Calu3 (cell line): ENCODE data around the gene A1BG. TPM values are rescaled to one million over a fixed set of nuclear protein-coding genes. Genes with fewer than 3 reads are reported as not detected.

Experiments
- Bru-seq: library from RNA; stranded (reverse); fragments of 400-500 nt; gene quantifications from one replicate; lab custom pipeline; 2021; lab: Mats Ljungman, UMichigan
- BruChase-seq, 2 experiments: library from RNA; stranded (reverse); fragments of 400-500 nt; gene quantifications; one replicate each; lab custom pipeline; 2021; lab: Mats Ljungman, UMichigan
- BruUV-seq: library from RNA; stranded (reverse); fragments of 400-500 nt; replicated peaks from 2 replicates; lab custom pipeline; 2021; lab: Mats Ljungman, UMichigan
- CTCF ChIA-PET: fragments of 300-600 bp; sonication (Branson Sonifier 250); formaldehyde crosslinking; loops from one replicate; lab custom pipeline; 2022; ENCODE audit warnings: antibody characterized with exemption; lab: Charles Lee
- DNase-seq: peaks from one replicate; pipeline ENCODE4 v3.0.0; 2022
- H3K27ac Mint-ChIP-seq: one replicate; pipeline ENCODE4 v1.8.0; 2022; ENCODE audit warnings: mixed read lengths; ENCODE audit not compliant: unreplicated experiment
- H3K27me3 Mint-ChIP-seq: one replicate; pipeline ENCODE4 v1.8.0; 2022; ENCODE audit warnings: mixed read lengths; ENCODE audit not compliant: unreplicated experiment
- H3K36me3 Mint-ChIP-seq: one replicate; pipeline ENCODE4 v1.8.0; 2022; ENCODE audit warnings: mild to moderate bottlenecking, moderate library complexity, mixed read lengths; ENCODE audit not compliant: insufficient read depth, unreplicated experiment
- H3K4me1 Mint-ChIP-seq: one replicate; pipeline ENCODE4 v1.8.0; 2022; ENCODE audit warnings: mild to moderate bottlenecking, low read depth, mixed read lengths; ENCODE audit not compliant: unreplicated experiment
- H3K4me3 Mint-ChIP-seq: one replicate; pipeline ENCODE4 v1.8.0; 2022; ENCODE audit warnings: mild to moderate bottlenecking, low read depth, moderate library complexity, mixed read lengths; ENCODE audit not compliant: unreplicated experiment
- H3K9me3 Mint-ChIP-seq: one replicate; pipeline ENCODE4 v1.8.0; 2022; ENCODE audit warnings: low read depth, mixed read lengths; ENCODE audit not compliant: unreplicated experiment
- CTCF ChIP-seq: fragments of 200-600 bp; IDR thresholded peaks from one replicate; pipeline ENCODE4 v1.8.0; 2022; ENCODE audit warnings: antibody characterized with exemption; ENCODE audit not compliant: unreplicated experiment
- intact Hi-C: fragments of 100-400 bp; cut with micrococcal nuclease; formaldehyde crosslinking; loops from one replicate; pipeline ENCODE4 v1.10.0; 2022; ENCODE audit not compliant: unreplicated experiment
- long read RNA-seq: library from polyadenylated mRNA; stranded (forward); transcript quantifications from one replicate; pipeline ENCODE4 v2.0.0, GENCODE V29; 2022
- total RNA-seq: library from RNA; stranded (reverse); gene quantifications from 2 replicates; pipeline ENCODE4 v1.2.3, GENCODE V29; 2022

Gene A1BG
- total RNA-seq, result not detected in 2 replicates
- not detected for Bru-seq, nascent RNA
- percentile 26 among the genes with signal in this experiment for BruChase-seq, experiment 1, labeled RNA remaining after a 6-hour chase
- percentile 20 among the genes with signal in this experiment for BruChase-seq, experiment 2, labeled RNA remaining after a 2-hour chase
- long read RNA-seq, result 0 reads

GRCh38 chr19:58352760-58353671, at the start of gene A1BG:
A1BG (minus strand) TSS chr19:58353492; CDS start chr19:58353437, 55 bp downstream.
- no peak within 1 kb of the TSS for H3K4me3 Mint-ChIP-seq
- intact Hi-C loops, result no loop called here
- no peaks in the 10 kb centered on the region for H3K36me3 Mint-ChIP-seq
- H3K4me1 Mint-ChIP-seq, result peaks cover 10% of the 10 kb centered on the region
- CTCF ChIA-PET, result no interaction called here
- no peak within 1 kb of the TSS for H3K27ac Mint-ChIP-seq
- no peaks in the 10 kb centered on the region for H3K9me3 Mint-ChIP-seq
- peaks cover 50% of the 10 kb centered on the region for H3K27me3 Mint-ChIP-seq
- no peak for DNase-seq
- no peak for TF ChIP-seq CTCF
- no TSS peak for BruUV-seq

GRCh38 chr19:58401840-58402421, 48.6 kb upstream of the A1BG start:
- H3K9me3 Mint-ChIP-seq, result no peaks in the 10 kb centered on the region
- intact Hi-C loops, result loop anchor here (10.0 kb wide), 1 partner anchor 217 kb away; the partner anchor contains the start of gene ZNF274
- H3K4me3 Mint-ChIP-seq, result peak overlapping the region; percentile 100
- no peaks in the 10 kb centered on the region for H3K27me3 Mint-ChIP-seq
- H3K27ac Mint-ChIP-seq, result peak overlapping the region; percentile 99
- CTCF ChIA-PET, result no interaction called here
- H3K4me1 Mint-ChIP-seq, result peaks cover 26% of the 10 kb centered on the region
- TF ChIP-seq CTCF, result no peak
- BruUV-seq, result no TSS peak
- peaks cover 39% of the 10 kb centered on the region for H3K36me3 Mint-ChIP-seq
- DNase-seq, result no peak

GRCh38 chr19:58400916-58401839, 47.9 kb upstream of the A1BG start:
- CTCF ChIA-PET, result no interaction called here
- DNase-seq, result peak; percentile 99
- Mint-ChIP-seq H3K9me3 (no peaks in the 10 kb centered on the region), H3K4me3 (peak overlapping the region; percentile 100), H3K27ac (peak overlapping the region; percentile 99), H3K4me1 (peaks cover 20% of the 10 kb centered on the region), H3K27me3 (peaks cover 2% of the 10 kb centered on the region), H3K36me3 (peaks cover 45% of the 10 kb centered on the region)
- no TSS peak for BruUV-seq
- no peak for TF ChIP-seq CTCF
- intact Hi-C loops, result loop anchor here (10.0 kb wide), 1 partner anchor 216 kb away; the partner anchor contains the start of gene ZNF274
